K562 (cell line): ENCODE measurements around the gene GPR55. TPM values are rescaled to one million over a fixed set of nuclear protein-coding genes. Genes with fewer than 3 reads are reported as not detected.

Experiments used
- ATAC-seq: fragments of 200-7000 bp; cut with Tn5 transposase; 3 replicates; pipeline ENCODE4 v1.9.1; 2020; ENCODE audit warnings: moderate library complexity
- BruUV-seq: library from RNA; stranded (reverse); fragments of 400-500 nt; replicated peaks from 2 replicates; lab custom pipeline; 2021; lab: Mats Ljungman, UMichigan
- CTCF ChIA-PET: fragments of 300-600 bp; formaldehyde crosslinking; extraction: SDS; loops from one replicate; lab custom pipeline; 2021; ENCODE audit warnings: low intra/inter-chr PET ratio; lab: Yijun Ruan, JAX
- POLR2A ChIA-PET: fragments of 300-600, 350-650 bp; sonication (Branson Sonifier 250); formaldehyde crosslinking; extraction: SDS; loops from one replicate; lab custom pipeline; 2021; ENCODE audit warnings: antibody characterized with exemption, inconsistent platforms; lab: Yijun Ruan, JAX
- DNase-seq, 4 experiments: peaks; one replicate each; pipeline versions ENCODE4 v3.0.0 to v3.0.0-alpha.2; 2011 to 2018; ENCODE audit warnings: low spot score in 3 of 4, mixed read lengths in 3 of 4; ENCODE audit errors: extremely low read depth in 1 of 4
- FAIRE-seq: peaks from 2 replicates; lab custom pipeline; 2011; peaks lifted over from hg19 to GRCh38; lab: Jason Lieb, UNC
- H2AFZ ChIP-seq: 2 replicates; pipeline ENCODE4 v1.6.0; 2011; ENCODE audit warnings: low read depth, low read length, control low read depth, inconsistent platforms
- H3K27ac ChIP-seq: fragments of 200-600 bp; 3 replicates; pipeline ENCODE4 v1.8.0; 2011; ENCODE audit warnings: low read depth, mild to moderate bottlenecking, control low read depth, inconsistent platforms, low read length, moderate library complexity, mixed read lengths; ENCODE audit errors: extremely low read depth
- H3K27me3 ChIP-seq, 2 experiments: fragments of 300-600 bp in 1 of 2; 2 replicates in 1 of 2; 3 replicates in 1 of 2; pipeline versions ENCODE4 v1.6.0 to v1.8.0; 2011; ENCODE audit warnings: inconsistent platforms in 2 of 2, low read length in 2 of 2, mild to moderate bottlenecking in 1 of 2, mixed read lengths in 1 of 2, moderate library complexity in 1 of 2; ENCODE audit not compliant: control insufficient read depth in 2 of 2, insufficient read depth in 2 of 2
- H3K36me3 ChIP-seq: fragments of 300-600 bp; 3 replicates; pipeline ENCODE4 v1.8.0; 2011; ENCODE audit warnings: mild to moderate bottlenecking, low read length, inconsistent platforms; ENCODE audit not compliant: control insufficient read depth, insufficient read depth
- H3K4me1 ChIP-seq, 2 experiments: fragments of 200-600 bp in 1 of 2; replicated peaks in 1 of 2; 2 replicates in 1 of 2; 3 replicates in 1 of 2; pipeline versions ENCODE4 v1.5.1 to v1.8.0; 2011; ENCODE audit warnings: inconsistent platforms in 2 of 2, low read length in 2 of 2, mild to moderate bottlenecking in 1 of 2, mixed read lengths in 1 of 2, moderate library complexity in 1 of 2; ENCODE audit not compliant: control insufficient read depth in 2 of 2, insufficient read depth in 2 of 2
- H3K4me2 ChIP-seq: 2 replicates; pipeline ENCODE4 v1.6.1; 2011; ENCODE audit warnings: low read length, control low read depth, inconsistent platforms, mixed read lengths; ENCODE audit not compliant: insufficient read depth
- H3K4me3 ChIP-seq: fragments of 200-600 bp; sonication (generic), shearing (Covaris generic); 2 replicates; pipeline ENCODE4 v1.5.1; 2016; ENCODE audit warnings: control low read depth, inconsistent platforms
- H3K79me2 ChIP-seq: fragments of 200-600 bp; 3 replicates; pipeline ENCODE4 v1.8.0; 2011; ENCODE audit warnings: low read length, inconsistent platforms; ENCODE audit not compliant: control insufficient read depth, insufficient read depth
- H3K9ac ChIP-seq, 2 experiments: 2 replicates each; pipeline versions ENCODE4 v1.6.0 to v1.6.1; 2011; ENCODE audit warnings: low read depth in 2 of 2, low read length in 2 of 2, control low read depth in 1 of 2, inconsistent platforms in 1 of 2, mild to moderate bottlenecking in 1 of 2, mixed read lengths in 1 of 2; ENCODE audit not compliant: insufficient read depth in 1 of 2
- H3K9me1 ChIP-seq: one replicate; pipeline ENCODE4 v1.6.0; 2011; ENCODE audit warnings: inconsistent platforms, mild to moderate bottlenecking, low read length, moderate library complexity; ENCODE audit not compliant: control insufficient read depth, insufficient read depth
- H3K9me3 ChIP-seq: replicated peaks from 2 replicates; pipeline ENCODE4 v1.5.1; 2011; ENCODE audit warnings: low read depth, low read length, inconsistent platforms; ENCODE audit not compliant: control insufficient read depth, insufficient read depth
- H4K20me1 ChIP-seq: replicated peaks from 2 replicates; pipeline ENCODE4 v1.6.1; 2011; ENCODE audit warnings: low read length, inconsistent platforms, mixed read lengths; ENCODE audit not compliant: control insufficient read depth, insufficient read depth
- ARHGAP35 ChIP-seq: fragments of 450-650 bp; IDR thresholded peaks from 2 replicates; pipeline ENCODE4 v1.6.1; 2018; ENCODE audit not compliant: partially characterized antibody
- DNMT1 ChIP-seq: fragments of 450-650 bp; IDR thresholded peaks from 2 replicates; pipeline ENCODE4 v1.6.1; 2016; ENCODE audit warnings: antibody characterized with exemption, mild to moderate bottlenecking
- EWSR1 ChIP-seq: fragments of 450-650 bp; IDR thresholded peaks from 2 replicates; pipeline ENCODE4 v1.6.1; 2018; ENCODE audit warnings: borderline replicate concordance, mild to moderate bottlenecking, low read depth, moderate library complexity; ENCODE audit not compliant: partially characterized antibody
- GATAD2B ChIP-seq: fragments of 450-650 bp; IDR thresholded peaks from 2 replicates; pipeline ENCODE4 v1.6.1; 2017; ENCODE audit warnings: mild to moderate bottlenecking, borderline replicate concordance
- HDGF ChIP-seq: fragments of 450-650 bp; IDR thresholded peaks from 2 replicates; pipeline ENCODE4 v1.6.1; 2016
- SIN3B ChIP-seq: fragments of 450-650 bp; IDR thresholded peaks from 2 replicates; pipeline ENCODE4 v1.6.1; 2017; ENCODE audit warnings: low read depth, mild to moderate bottlenecking, moderate library complexity
- STAT5B ChIP-seq: fragments of 250-450 bp; sonication (Bioruptor Pico); IDR thresholded peaks from 2 replicates; pipeline ENCODE4 v1.8.0; 2021; ENCODE audit warnings: mild to moderate bottlenecking, inconsistent platforms
- TAF15 ChIP-seq: fragments of 200-400 bp; formaldehyde crosslinking; IDR thresholded peaks from 2 replicates; pipeline ENCODE4 v1.6.1; 2017; ENCODE audit warnings: mild to moderate bottlenecking, low read depth, low read length, moderate library complexity
- ZNF408 ChIP-seq: fragments of 250-450 bp; sonication (Bioruptor Pico); IDR thresholded peaks from 2 replicates; pipeline ENCODE4 v1.4.0; 2020; ENCODE audit warnings: low read depth, mild to moderate bottlenecking, moderate library complexity
- ZZZ3 ChIP-seq: fragments of 450-650 bp; IDR thresholded peaks from 2 replicates; pipeline ENCODE4 v1.6.1; 2016; ENCODE audit warnings: antibody characterized with exemption, mild to moderate bottlenecking, moderate library complexity
- WGBS: fragments of 100-300 bp; shearing (Covaris generic); methylation state at CpG from one replicate; pipeline ENCODE4 v1.1.6; 2016; ENCODE audit warnings: low coverage, mixed read lengths; ENCODE audit not compliant: insufficient coverage; ENCODE audit errors: missing lambda C conversion rate; 5-methylcytosine and 5-hydroxymethylcytosine counted together
- in situ Hi-C: fragments of 300-500 bp; cut with MboI; formaldehyde crosslinking; loops from 4 replicates; pipeline ENCODE4 v1.15.0; 2018; ENCODE audit warnings: inconsistent platforms, mixed read lengths
- intact Hi-C: fragments of 100-400 bp; cut with micrococcal nuclease; formaldehyde crosslinking; loops from 2 replicates; pipeline ENCODE4 v1.14.2; 2022
- polyA plus RNA-seq, 8 experiments: library from polyadenylated mRNA; depleted of rRNA in 4 of 8; stranded (reverse) in 5 of 8; unstranded in 3 of 8; fragments of >200 nt; fragmentation: Nextera tagmentation in 2 of 8; fragmentation: Illumina TruSeq in 1 of 8; extraction: Ambion mirVana in 2 of 8; extraction: Trizol in 1 of 8; gene quantifications; 2 replicates each; pipeline versions ENCODE4 v1.2.1 to v1.2.3, GENCODE V29; 2011 to 2014; ENCODE audit warnings: inconsistent platforms in 1 of 8, missing spikeins in 1 of 8
- total RNA-seq, 7 experiments: library from RNA; depleted of rRNA in 6 of 7; stranded (reverse); fragments of >200 nt in 6 of 7; fragmentation: Illumina TruSeq in 2 of 7; extraction: Trizol in 2 of 7; gene quantifications; 2 replicates each; pipeline versions ENCODE4 v1.2.1 to v1.2.3, GENCODE V29; 2011 to 2021; ENCODE audit warnings: low replicate concordance in 1 of 7
- TF ChIP-seq, protein P1 (sequence below): sonication (generic); formaldehyde crosslinking; IDR thresholded peaks from 2 replicates; pipeline ENCODE4 v1.9.0; 2022; ENCODE audit warnings: mild to moderate bottlenecking, missing genetic modification reagents
- TF ChIP-seq, protein P2 (sequence below): fragments of 200-800 bp; sonication (Bioruptor generic); IDR thresholded peaks from 2 replicates; pipeline ENCODE4 v1.6.1; 2017; ENCODE audit warnings: missing genetic modification characterization, missing compliant biosample characterization
- TF ChIP-seq, protein P3 (sequence below): sonication (generic); formaldehyde crosslinking; IDR thresholded peaks from 2 replicates; pipeline ENCODE4 v1.4.0; 2020; ENCODE audit warnings: mild to moderate bottlenecking, missing genetic modification reagents

The GPR55 gene
- total and polyA plus RNA-seq, 9 of the 15 experiments (the other 6 are each of a cell fraction or from before 2014, with no cell fraction given): 0.11 to 0.49 (median 0.27) TPM

DNA sequence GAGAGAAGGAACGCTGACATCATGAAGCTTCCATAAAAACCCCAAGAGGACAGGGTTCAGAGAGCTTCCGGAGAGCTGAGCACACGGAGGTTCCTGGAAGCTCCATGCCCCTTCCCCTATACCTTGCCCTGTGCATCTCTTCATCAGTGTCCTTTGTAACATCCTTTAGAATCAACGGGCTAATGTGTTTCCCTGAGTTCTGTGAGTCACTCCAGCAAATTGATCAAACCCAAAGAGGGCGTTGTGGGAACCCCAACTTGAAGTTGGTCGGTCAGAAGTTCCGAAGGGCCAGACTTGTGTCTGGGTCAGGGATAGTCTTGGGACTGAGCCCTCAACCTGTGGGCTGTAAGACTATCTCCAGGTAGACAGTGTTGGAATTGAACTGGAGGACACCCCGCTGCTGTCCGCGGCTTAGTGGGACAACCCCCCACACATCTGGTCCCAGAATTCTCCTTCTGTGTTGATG, 25.9 kb upstream of the GPR55 start:
- POLR2A ChIA-PET: no interaction called here
- no peaks in the 10 kb centered on the region for H4K20me1 ChIP-seq
- no peak overlapping the region for H2AFZ ChIP-seq
- no peak overlapping the region for H3K9ac ChIP-seq
- ATAC-seq: no peak
- no peak for FAIRE-seq
- H3K27me3 ChIP-seq: peaks cover 9 to 33% of the 10 kb centered on the region in 2 experiments; a peak in 4 of 5 replicates
- H3K4me1 ChIP-seq: no peaks in the 10 kb centered on the region
- CTCF ChIA-PET: no interaction called here
- no peaks in the 10 kb centered on the region for H3K79me2 ChIP-seq
- H3K27ac ChIP-seq: no peak overlapping the region
- H3K9me1 ChIP-seq: no peaks in the 10 kb centered on the region
- WGBS: 4% methylated on average over 9 of the region's 10 CpGs
- H3K9me3 ChIP-seq: no peaks in the 10 kb centered on the region
- TF ChIP-seq STAT5B: no peak
- TF ChIP-seq SIN3B: no peak
- TF ChIP-seq EWSR1: no peak
- TF ChIP-seq, protein P1, sequence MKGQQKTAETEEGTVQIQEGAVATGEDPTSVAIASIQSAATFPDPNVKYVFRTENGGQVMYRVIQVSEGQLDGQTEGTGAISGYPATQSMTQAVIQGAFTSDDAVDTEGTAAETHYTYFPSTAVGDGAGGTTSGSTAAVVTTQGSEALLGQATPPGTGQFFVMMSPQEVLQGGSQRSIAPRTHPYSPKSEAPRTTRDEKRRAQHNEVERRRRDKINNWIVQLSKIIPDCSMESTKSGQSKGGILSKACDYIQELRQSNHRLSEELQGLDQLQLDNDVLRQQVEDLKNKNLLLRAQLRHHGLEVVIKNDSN (CRISPR knock-in tag): no peak
- TF ChIP-seq DNMT1: no peak
- no peak for TF ChIP-seq ARHGAP35
- no peak for TF ChIP-seq GATAD2B
- TF ChIP-seq, protein P2, sequence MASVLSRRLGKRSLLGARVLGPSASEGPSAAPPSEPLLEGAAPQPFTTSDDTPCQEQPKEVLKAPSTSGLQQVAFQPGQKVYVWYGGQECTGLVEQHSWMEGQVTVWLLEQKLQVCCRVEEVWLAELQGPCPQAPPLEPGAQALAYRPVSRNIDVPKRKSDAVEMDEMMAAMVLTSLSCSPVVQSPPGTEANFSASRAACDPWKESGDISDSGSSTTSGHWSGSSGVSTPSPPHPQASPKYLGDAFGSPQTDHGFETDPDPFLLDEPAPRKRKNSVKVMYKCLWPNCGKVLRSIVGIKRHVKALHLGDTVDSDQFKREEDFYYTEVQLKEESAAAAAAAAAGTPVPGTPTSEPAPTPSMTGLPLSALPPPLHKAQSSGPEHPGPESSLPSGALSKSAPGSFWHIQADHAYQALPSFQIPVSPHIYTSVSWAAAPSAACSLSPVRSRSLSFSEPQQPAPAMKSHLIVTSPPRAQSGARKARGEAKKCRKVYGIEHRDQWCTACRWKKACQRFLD (CRISPR knock-in tag): no peak
- TF ChIP-seq ZZZ3: no peak
- TF ChIP-seq, protein P3, sequence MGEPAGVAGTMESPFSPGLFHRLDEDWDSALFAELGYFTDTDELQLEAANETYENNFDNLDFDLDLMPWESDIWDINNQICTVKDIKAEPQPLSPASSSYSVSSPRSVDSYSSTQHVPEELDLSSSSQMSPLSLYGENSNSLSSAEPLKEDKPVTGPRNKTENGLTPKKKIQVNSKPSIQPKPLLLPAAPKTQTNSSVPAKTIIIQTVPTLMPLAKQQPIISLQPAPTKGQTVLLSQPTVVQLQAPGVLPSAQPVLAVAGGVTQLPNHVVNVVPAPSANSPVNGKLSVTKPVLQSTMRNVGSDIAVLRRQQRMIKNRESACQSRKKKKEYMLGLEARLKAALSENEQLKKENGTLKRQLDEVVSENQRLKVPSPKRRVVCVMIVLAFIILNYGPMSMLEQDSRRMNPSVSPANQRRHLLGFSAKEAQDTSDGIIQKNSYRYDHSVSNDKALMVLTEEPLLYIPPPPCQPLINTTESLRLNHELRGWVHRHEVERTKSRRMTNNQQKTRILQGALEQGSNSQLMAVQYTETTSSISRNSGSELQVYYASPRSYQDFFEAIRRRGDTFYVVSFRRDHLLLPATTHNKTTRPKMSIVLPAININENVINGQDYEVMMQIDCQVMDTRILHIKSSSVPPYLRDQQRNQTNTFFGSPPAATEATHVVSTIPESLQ (CRISPR knock-in tag): no peak
- TF ChIP-seq TAF15: no peak
- no peak for TF ChIP-seq HDGF
- TF ChIP-seq ZNF408 (CRISPR knock-in tag): no peak
- no peak for DNase-seq
- no peak overlapping the region for H3K4me3 ChIP-seq
- intact Hi-C loops: no loop called here
- no peaks in the 10 kb centered on the region for H3K36me3 ChIP-seq
- in situ Hi-C loops: no loop called here
- BruUV-seq: no TSS peak
- H3K4me2 ChIP-seq: no peak overlapping the region
